GM23338 (cell line): ENCODE results near the gene MBLAC1. TPM values are rescaled to one million over a fixed set of nuclear protein-coding genes. Genes with fewer than 3 reads are reported as not detected.

Experiments
- ATAC-seq: fragments of 200-7000 bp; cut with Tn5 transposase; 3 replicates; pipeline ENCODE4 v1.9.1; 2020
- DNase-seq: peaks from one replicate; pipeline ENCODE4 v3.0.0-alpha.2; 2015; ENCODE audit warnings: low spot score
- H2AFZ ChIP-seq: fragments of 200-600 bp; sonication (generic); 2 replicates; pipeline ENCODE4 v1.8.0; 2016; ENCODE audit warnings: antibody characterized with exemption, mild to moderate bottlenecking, moderate library complexity
- H3F3A ChIP-seq: fragments of 200-600 bp; sonication (generic); replicated peaks from 2 replicates; pipeline ENCODE4 v1.8.0; 2017; ENCODE audit warnings: antibody characterized with exemption, mixed run types, low read depth
- H3K27ac ChIP-seq: fragments of 200-600 bp; sonication (generic); 2 replicates; pipeline ENCODE4 v1.6.1; 2016; ENCODE audit warnings: low read depth
- H3K27me3 ChIP-seq: fragments of 200-600 bp; sonication (generic); 2 replicates; pipeline ENCODE4 v1.8.0; 2016; ENCODE audit warnings: mild to moderate bottlenecking, mixed run types, moderate library complexity; ENCODE audit not compliant: insufficient read depth
- H3K36me3 ChIP-seq: fragments of 200-600 bp; sonication (generic); 2 replicates; pipeline ENCODE4 v1.8.0; 2016; ENCODE audit warnings: mild to moderate bottlenecking; ENCODE audit not compliant: insufficient read depth
- H3K4me1 ChIP-seq: fragments of 200-600 bp; sonication (generic); 2 replicates; pipeline ENCODE4 v1.8.0; 2016; ENCODE audit warnings: mild to moderate bottlenecking, moderate library complexity; ENCODE audit not compliant: insufficient read depth
- H3K4me2 ChIP-seq: fragments of 200-600 bp; sonication (generic); 2 replicates; pipeline ENCODE4 v1.7.1; 2017; ENCODE audit warnings: mixed run types
- H3K4me3 ChIP-seq: fragments of 200-600 bp; sonication (generic); 2 replicates; pipeline ENCODE4 v1.6.1; 2016; ENCODE audit warnings: mixed run types
- H3K79me2 ChIP-seq: fragments of 200-600 bp; sonication (generic); replicated peaks from 2 replicates; pipeline ENCODE4 v1.8.0; 2017; ENCODE audit warnings: mild to moderate bottlenecking; ENCODE audit not compliant: insufficient read depth
- H3K9me2 ChIP-seq: fragments of 200-600 bp; sonication (generic); 2 replicates; pipeline ENCODE4 v1.8.0; 2017; ENCODE audit not compliant: insufficient read depth
- H4K20me1 ChIP-seq: fragments of 200-600 bp; sonication (generic); replicated peaks from 2 replicates; pipeline ENCODE4 v1.8.0; 2017; ENCODE audit warnings: mild to moderate bottlenecking; ENCODE audit not compliant: insufficient read depth
- H3K27ac Mint-ChIP-seq: 2 replicates; pipeline ENCODE4 v1.8.0; 2020; ENCODE audit warnings: inconsistent platforms, mild to moderate bottlenecking, moderate library complexity, mixed read lengths
- H3K27me3 Mint-ChIP-seq: 3 replicates; pipeline ENCODE4 v1.8.0; 2022; ENCODE audit warnings: low read depth, mild to moderate bottlenecking, moderate library complexity, mixed read lengths, inconsistent platforms; ENCODE audit not compliant: insufficient read depth, poor library complexity
- H3K36me3 Mint-ChIP-seq: 3 replicates; pipeline ENCODE4 v1.8.0; 2021; ENCODE audit warnings: low read depth, mild to moderate bottlenecking, inconsistent platforms, moderate library complexity, mixed read lengths
- H3K4me1 Mint-ChIP-seq: 3 replicates; pipeline ENCODE4 v1.8.0; 2020; ENCODE audit warnings: mild to moderate bottlenecking, inconsistent platforms, mixed read lengths
- H3K4me3 Mint-ChIP-seq: 3 replicates; pipeline ENCODE4 v1.8.0; 2021; ENCODE audit warnings: moderate library complexity, mild to moderate bottlenecking, inconsistent platforms, mixed read lengths
- H3K9me3 Mint-ChIP-seq: 3 replicates; pipeline ENCODE4 v1.8.0; 2020; ENCODE audit warnings: moderate library complexity, mild to moderate bottlenecking, inconsistent platforms, mixed read lengths
- CTCF ChIP-seq, 2 experiments: fragments of 200-600 bp in 1 of 2; sonication (generic) in 1 of 2; conservative IDR thresholded peaks; 2 replicates each; pipeline versions ENCODE4 v1.5.1 to v1.6.1; 2016 to 2017; ENCODE audit warnings: antibody characterized with exemption in 2 of 2, low read depth in 2 of 2, mild to moderate bottlenecking in 2 of 2, moderate library complexity in 1 of 2
- ETS1 ChIP-seq: IDR thresholded peaks from 2 replicates; pipeline ENCODE4 v1.6.1; 2016; ENCODE audit warnings: antibody characterized with exemption
- EZH2 ChIP-seq: fragments of 200-600 bp; sonication (generic); IDR thresholded peaks from one replicate; pipeline ENCODE4 v1.8.0; 2017; ENCODE audit warnings: antibody characterized with exemption, mild to moderate bottlenecking, low read depth; ENCODE audit not compliant: unreplicated experiment
- EZH2phosphoT487 ChIP-seq: fragments of 200-600 bp; sonication (generic); IDR thresholded peaks from one replicate; pipeline ENCODE4 v1.8.1; 2018; ENCODE audit warnings: antibody characterized with exemption; ENCODE audit not compliant: unreplicated experiment
- JUNB ChIP-seq: IDR thresholded peaks from one replicate; pipeline ENCODE4 v1.6.1; 2016; ENCODE audit warnings: antibody characterized with exemption; ENCODE audit not compliant: unreplicated experiment
- POLR2AphosphoS5 ChIP-seq: IDR thresholded peaks from 2 replicates; pipeline ENCODE4 v1.6.1; 2016; ENCODE audit warnings: antibody characterized with exemption, low read depth
- REST ChIP-seq: IDR thresholded peaks from one replicate; pipeline ENCODE4 v1.6.1; 2018; ENCODE audit warnings: antibody characterized with exemption; ENCODE audit not compliant: unreplicated experiment
- ZNF114 ChIP-seq: fragments of 250-450 bp; sonication (Bioruptor Pico); IDR thresholded peaks from 2 replicates; pipeline ENCODE4 v1.5.0; 2020; ENCODE audit warnings: mild to moderate bottlenecking, moderate library complexity
- ZNF331 ChIP-seq: fragments of 250-450 bp; sonication (Bioruptor Pico); IDR thresholded peaks from 2 replicates; pipeline ENCODE4 v1.5.0; 2020; ENCODE audit warnings: low read depth, mild to moderate bottlenecking, moderate library complexity
- polyA plus RNA-seq: library from polyadenylated mRNA; unstranded; fragments of >200 nt; fragmentation: Nextera tagmentation; extraction: Ambion mirVana; gene quantifications from 2 replicates; pipeline ENCODE4 v1.2.1, GENCODE V29; 2016
- total RNA-seq: library from RNA; depleted of rRNA; stranded (reverse); fragments of >200 nt; shearing (Covaris generic); gene quantifications from 2 replicates; pipeline ENCODE4 v1.2.3, GENCODE V29; 2014

Gene MBLAC1
- total and polyA plus RNA-seq, 2 experiments from 2014 or later: 2.7 to 5.7 TPM

GRCh38 chr7:100106633-100107032 is 20.1 kb upstream of the MBLAC1 start:
- H3K4me3 Mint-ChIP-seq: no peak overlapping the region
- Histone ChIP-seq H3K27ac (no peak overlapping the region), H3K9me2 (no peaks in the 10 kb centered on the region), H3K4me1 (peaks cover 5% of the 10 kb centered on the region; the same call in 1 of the 2 replicates), H2AFZ (no peak overlapping the region), H3K79me2 (peaks cover 8% of the 10 kb centered on the region; the same call in 1 of the 2 replicates), H3F3A (peaks cover 4% of the 10 kb centered on the region; the same call in 1 of the 2 replicates), H3K4me2 (no peak overlapping the region), H4K20me1 (no peaks in the 10 kb centered on the region), H3K4me3 (no peak overlapping the region), H3K27me3 (no peaks in the 10 kb centered on the region), H3K36me3 (peaks cover 17% of the 10 kb centered on the region; the same call in 1 of the 2 replicates)
- H3K27ac Mint-ChIP-seq: no peak overlapping the region
- H3K9me3 Mint-ChIP-seq: no peaks in the 10 kb centered on the region
- H3K4me1 Mint-ChIP-seq: peaks cover 8% of the 10 kb centered on the region
- peaks cover 75% of the 10 kb centered on the region for H3K36me3 Mint-ChIP-seq
- no peak for TF ChIP-seq ZNF331 (CRISPR knock-in tag)
- no peak for TF ChIP-seq ETS1
- TF ChIP-seq POLR2AphosphoS5: no peak
- TF ChIP-seq EZH2: no peak
- no peak for TF ChIP-seq EZH2phosphoT487
- no peak for TF ChIP-seq JUNB
- no peak for TF ChIP-seq CTCF (conservative IDR thresholded peaks at IDR 0.05; ENCODE audit: low read depth in 2 of 2)
- TF ChIP-seq ZNF114 (CRISPR knock-in tag): no peak
- no peak for TF ChIP-seq REST
- H3K27me3 Mint-ChIP-seq: peaks cover 31% of the 10 kb centered on the region
- DNase-seq (no peak), ATAC-seq (no peak)
